ENCODE measurements around the gene LKAAEAR1. TPM values are rescaled to one million over a fixed set of nuclear protein-coding genes. Genes with fewer than 3 reads are reported as not detected.

LKAAEAR1 gene
- polyA plus RNA-seq, 2 of the 4 experiments (the other 2 are of a cell fraction) = 0.14 to 0.56 TPM

GRCh38 chr20:64038224-64038564 is 46.0 kb downstream of the LKAAEAR1 start:
- peak overlapping the region; percentile 75 to 92 for H3K27ac ChIP-seq
- WGBS (ENCODE audit: missing lambda C conversion rate) = no CpG with 5 or more reads among the region's 30 CpGs
- H3K4me2 ChIP-seq = peak overlapping the region; percentile 80
- H3K4me3 ChIP-seq = peak overlapping the region; percentile 48
- TF ChIP-seq ZC3H11A (IDR thresholded peaks at IDR 0.05) = no peak
- TF ChIP-seq HMGXB4 (CRISPR knock-in tag; IDR thresholded peaks at IDR 0.05; ENCODE audit: borderline replicate concordance) = no peak
- no peak for TF ChIP-seq EHMT2 (IDR thresholded peaks at IDR 0.05; ENCODE audit: low read depth)
- TF ChIP-seq JUN (IDR thresholded peaks at IDR 0.05) = no peak
- no peak for TF ChIP-seq FOSB (CRISPR knock-in tag; IDR thresholded peaks at IDR 0.05)
- TF ChIP-seq CBX2 (IDR thresholded peaks at IDR 0.05; ENCODE audit: borderline replicate concordance, low read depth) = no peak
- TF ChIP-seq TFCP2L1 (CRISPR knock-in tag; IDR thresholded peaks at IDR 0.05) = no peak
- no peak for TF ChIP-seq SMC3 (IDR thresholded peaks at IDR 0.05)
- no peak for TF ChIP-seq RCOR1 (IDR thresholded peaks at IDR 0.05; ENCODE audit: low read depth, low read length)
- no peak for TF ChIP-seq BCL3 (IDR thresholded peaks at IDR 0.05)
- no peak for TF ChIP-seq HEYL (CRISPR knock-in tag; IDR thresholded peaks at IDR 0.05)
- peaks cover 13% of the 10 kb centered on the region; the same call in 2 of the 3 replicates for H3K4me1 ChIP-seq
- FAIRE-seq (no peak), ATAC-seq (peak; percentile 47 to 64), DNase-seq (ENCODE audit: low read depth in 1 of 2, low spot score in 1 of 2) (no peak)
- POLR2A ChIA-PET = interaction anchor here (0.7 to 1.8 kb wide), 8 partner anchors 8 to 500 kb away, joined by 3 to 17 read pairs (median 4); partner anchors contain the start of genes ARFRP1, PRPF6, PTK6 and TCEA2
- H3K9me3 ChIP-seq = no peaks in the 10 kb centered on the region
- CTCF ChIA-PET = interaction anchor here (0.6 to 7.1 kb wide), 38 partner anchors 8 to 500 kb away, joined by 3 to 143 read pairs (median 10); partner anchors contain the start of genes LKAAEAR1, OPRL1, PRPF6 and PTK6

GRCh38 chr20:64037498-64038213 is 46.5 kb downstream of the LKAAEAR1 start:
- Histone ChIP-seq H3K4me3 (peak overlapping the region; percentile 48; the same call in 1 of the 3 replicates), H3K27ac (peak overlapping the region in 1 of 2 experiments; percentile 92; a peak in 2 of 6 replicates), H3K9me3 (no peaks in the 10 kb centered on the region), H3K4me1 (peaks cover 13% of the 10 kb centered on the region; the same call in 2 of the 3 replicates), H3K4me2 (peak overlapping the region; percentile 80)
- no peak for DNase-seq (ENCODE audit: low read depth in 1 of 2, low spot score in 1 of 2)
- 74% methylated on average over 35 of the region's 36 CpGs for WGBS (ENCODE audit: missing lambda C conversion rate)
- ChIA-PET CTCF (interaction anchor here (0.7 to 7.1 kb wide), 32 partner anchors 8 to 500 kb away, joined by 3 to 143 read pairs (median 12); partner anchors contain the start of genes LKAAEAR1, OPRL1, PRPF6 and PTK6), POLR2A (interaction anchor here (0.7 to 1.6 kb wide), 3 partner anchors 54 to 330 kb away, joined by 3 to 17 read pairs (median 4); partner anchors contain the start of genes ARFRP1, PRPF6 and ZGPAT)
- ATAC-seq = no peak
- no peak for TF ChIP-seq ZFP36 (IDR thresholded peaks at IDR 0.05; ENCODE audit: borderline replicate concordance, partially characterized antibody)
- TF ChIP-seq TP53 (CRISPR knock-in tag; IDR thresholded peaks at IDR 0.05) = no peak
- TF ChIP-seq ESRRA (IDR thresholded peaks at IDR 0.05; ENCODE audit: borderline replicate concordance, low read length) = no peak
- TF ChIP-seq GATA3 (IDR thresholded peaks at IDR 0.05; ENCODE audit: borderline replicate concordance) = no peak
- no peak for TF ChIP-seq JUN (IDR thresholded peaks at IDR 0.05)
- TF ChIP-seq HOXA7 (CRISPR knock-in tag; IDR thresholded peaks at IDR 0.05) = no peak
- no peak for TF ChIP-seq ZC3H11A (IDR thresholded peaks at IDR 0.05)
- no peak for TF ChIP-seq POLR2AphosphoS2 (conservative IDR thresholded peaks at IDR 0.05; ENCODE audit: low read length)
- TF ChIP-seq NR3C1 (IDR thresholded peaks at IDR 0.05) = no peak
- no peak for TF ChIP-seq JUNB (IDR thresholded peaks at IDR 0.05)
- FAIRE-seq = no peak

GRCh38 chr20:64037199-64037497 is 47.0 kb downstream of the LKAAEAR1 start:
- POLR2A ChIA-PET = interaction anchor here (0.5 to 1.5 kb wide), 2 partner anchors 24 to 330 kb away, joined by 4 to 5 read pairs; partner anchors contain the start of genes ARFRP1 and ZGPAT
- peaks cover 13% of the 10 kb centered on the region; the same call in 2 of the 3 replicates for H3K4me1 ChIP-seq
- CTCF ChIA-PET = interaction anchor here (0.8 to 7.1 kb wide), 7 partner anchors 10 to 63 kb away, joined by 3 to 143 read pairs (median 26); partner anchors contain the start of genes PRPF6 and TCEA2
- no peak for FAIRE-seq
- H3K27ac ChIP-seq = no peak overlapping the region
- no peak for ATAC-seq
- WGBS (ENCODE audit: missing lambda C conversion rate) = 100% methylated on average over 3 of the region's 3 CpGs
- no peak overlapping the region for H3K4me2 ChIP-seq
- H3K4me3 ChIP-seq = no peak overlapping the region
- H3K9me3 ChIP-seq = no peaks in the 10 kb centered on the region
- no peak for DNase-seq (ENCODE audit: low read depth in 1 of 2, low spot score in 1 of 2)
- TF ChIP-seq NFE2L2 (conservative IDR thresholded peaks at IDR 0.05; ENCODE audit: low read length) (no peak), MAZ (IDR thresholded peaks at IDR 0.05; ENCODE audit: borderline replicate concordance, low read depth, low read length) (no peak), ATOH8 (CRISPR knock-in tag; IDR thresholded peaks at IDR 0.05; ENCODE audit: low read depth) (no peak), RAD21 (conservative IDR thresholded peaks at IDR 0.05 in 1 of 2, IDR thresholded peaks at IDR 0.05 in 1 of 2) (no peak), ZFP36 (IDR thresholded peaks at IDR 0.05; ENCODE audit: borderline replicate concordance, partially characterized antibody) (no peak), HMGXB4 (CRISPR knock-in tag; IDR thresholded peaks at IDR 0.05; ENCODE audit: borderline replicate concordance) (no peak), ZSCAN20 (CRISPR knock-in tag; IDR thresholded peaks at IDR 0.05) (no peak), SREBF2 (IDR thresholded peaks at IDR 0.05) (no peak), ESRRA (IDR thresholded peaks at IDR 0.05; ENCODE audit: borderline replicate concordance, low read length) (no peak), JUNB (IDR thresholded peaks at IDR 0.05) (no peak), KDM5A (IDR thresholded peaks at IDR 0.05) (no peak), BHLHE40 (IDR thresholded peaks at IDR 0.05; ENCODE audit: low read depth, low read length) (no peak), RARB (CRISPR knock-in tag; IDR thresholded peaks at IDR 0.05) (no peak), SMC3 (IDR thresholded peaks at IDR 0.05) (no peak)

Measured in A549 (cell line).